ENCODE results near the gene WDR11.

WDR11 gene

GRCh38 chr10:120850911-120851865 lies at the start of gene WDR11:
Gene WDR11 (plus strand): TSS chr10:120851362. CDS start chr10:120851421, 59 bp downstream.
- Histone ChIP-seq H3K9me3 (ENCODE audit: low read length) (peaks cover 3% of the 10 kb centered on the region), H3K4me1 (ENCODE audit: insufficient read depth, low read length) (peaks cover 12% of the 10 kb centered on the region), H3K36me3 (ENCODE audit: insufficient read depth, low read length) (peaks cover 31% of the 10 kb centered on the region), H3K27me3 (ENCODE audit: insufficient read depth, low read length) (no peaks in the 10 kb centered on the region), H3K4me3 (ENCODE audit: low read length) (peak within 1 kb of the TSS; percentile 94), H2AFZ (ENCODE audit: low read depth, low read length) (peak within 1 kb of the TSS; percentile 91)

GRCh38 chr10:120802935-120803334 lies 48.2 kb upstream of the WDR11 start:
- no peak overlapping the region for H2AFZ ChIP-seq (ENCODE audit: low read depth, low read length)
- no peaks in the 10 kb centered on the region for H3K27me3 ChIP-seq (ENCODE audit: insufficient read depth, low read length)
- H3K36me3 ChIP-seq (ENCODE audit: insufficient read depth, low read length), result no peaks in the 10 kb centered on the region
- no peaks in the 10 kb centered on the region for H3K9me3 ChIP-seq (ENCODE audit: low read length)
- H3K4me1 ChIP-seq (ENCODE audit: insufficient read depth, low read length), result peaks cover 4% of the 10 kb centered on the region
- H3K4me3 ChIP-seq (ENCODE audit: low read length), result no peak overlapping the region

- no peaks in the 10 kb centered on the region for H3K27me3 ChIP-seq (ENCODE audit: insufficient read depth, low read length)
- no peaks in the 10 kb centered on the region for H3K36me3 ChIP-seq (ENCODE audit: insufficient read depth, low read length)
- no peak overlapping the region for H2AFZ ChIP-seq (ENCODE audit: low read depth, low read length)
- H3K4me1 ChIP-seq (ENCODE audit: insufficient read depth, low read length), result peaks cover 4% of the 10 kb centered on the region
- H3K4me3 ChIP-seq (ENCODE audit: low read length), result no peak overlapping the region
- H3K9me3 ChIP-seq (ENCODE audit: low read length), result no peaks in the 10 kb centered on the region
These were observed 47.2 kb upstream of the WDR11 start for GRCh38 chr10:120803972-120804371.

- no peaks in the 10 kb centered on the region for H3K36me3 ChIP-seq (ENCODE audit: insufficient read depth, low read length)
- peaks cover 4% of the 10 kb centered on the region for H3K4me1 ChIP-seq (ENCODE audit: insufficient read depth, low read length)
- no peaks in the 10 kb centered on the region for H3K9me3 ChIP-seq (ENCODE audit: low read length)
- H3K4me3 ChIP-seq (ENCODE audit: low read length), result no peak overlapping the region
- H2AFZ ChIP-seq (ENCODE audit: low read depth, low read length), result no peak overlapping the region
- no peaks in the 10 kb centered on the region for H3K27me3 ChIP-seq (ENCODE audit: insufficient read depth, low read length)
These were observed 45.9 kb upstream of the WDR11 start for GRCh38 chr10:120805014-120805812.

GRCh38 chr10:120806081-120806480 lies 45.1 kb upstream of the WDR11 start:
- Histone ChIP-seq H3K9me3 (ENCODE audit: low read length) (no peaks in the 10 kb centered on the region), H3K4me1 (ENCODE audit: insufficient read depth, low read length) (peaks cover 4% of the 10 kb centered on the region), H3K36me3 (ENCODE audit: insufficient read depth, low read length) (no peaks in the 10 kb centered on the region), H3K27me3 (ENCODE audit: insufficient read depth, low read length) (no peaks in the 10 kb centered on the region), H2AFZ (ENCODE audit: low read depth, low read length) (no peak overlapping the region), H3K4me3 (ENCODE audit: low read length) (no peak overlapping the region)

GRCh38 chr10:120810298-120810697 lies 40.9 kb upstream of the WDR11 start:
- Histone ChIP-seq H2AFZ (ENCODE audit: low read depth, low read length) (no peak overlapping the region), H3K36me3 (ENCODE audit: insufficient read depth, low read length) (no peaks in the 10 kb centered on the region), H3K27me3 (ENCODE audit: insufficient read depth, low read length) (no peaks in the 10 kb centered on the region), H3K9me3 (ENCODE audit: low read length) (no peaks in the 10 kb centered on the region), H3K4me1 (ENCODE audit: insufficient read depth, low read length) (no peaks in the 10 kb centered on the region), H3K4me3 (ENCODE audit: low read length) (no peak overlapping the region)

- H3K4me1 ChIP-seq (ENCODE audit: insufficient read depth, low read length), result no peaks in the 10 kb centered on the region
- no peaks in the 10 kb centered on the region for H3K36me3 ChIP-seq (ENCODE audit: insufficient read depth, low read length)
- H2AFZ ChIP-seq (ENCODE audit: low read depth, low read length), result no peak overlapping the region
- H3K4me3 ChIP-seq (ENCODE audit: low read length), result no peak overlapping the region
- H3K27me3 ChIP-seq (ENCODE audit: insufficient read depth, low read length), result no peaks in the 10 kb centered on the region
- H3K9me3 ChIP-seq (ENCODE audit: low read length), result no peaks in the 10 kb centered on the region
These were observed 38.1 kb upstream of the WDR11 start for GRCh38 chr10:120813085-120813484.

GRCh38 chr10:120818301-120818700 lies 32.9 kb upstream of the WDR11 start:
- Histone ChIP-seq H3K4me3 (ENCODE audit: low read length) (no peak overlapping the region), H3K27me3 (ENCODE audit: insufficient read depth, low read length) (no peaks in the 10 kb centered on the region), H3K9me3 (ENCODE audit: low read length) (no peaks in the 10 kb centered on the region), H3K4me1 (ENCODE audit: insufficient read depth, low read length) (no peaks in the 10 kb centered on the region), H3K36me3 (ENCODE audit: insufficient read depth, low read length) (no peaks in the 10 kb centered on the region), H2AFZ (ENCODE audit: low read depth, low read length) (no peak overlapping the region)

GRCh38 chr10:120819366-120819765 lies 31.8 kb upstream of the WDR11 start:
- Histone ChIP-seq H3K27me3 (ENCODE audit: insufficient read depth, low read length) (no peaks in the 10 kb centered on the region), H3K9me3 (ENCODE audit: low read length) (no peaks in the 10 kb centered on the region), H3K4me3 (ENCODE audit: low read length) (no peak overlapping the region), H3K36me3 (ENCODE audit: insufficient read depth, low read length) (no peaks in the 10 kb centered on the region), H3K4me1 (ENCODE audit: insufficient read depth, low read length) (no peaks in the 10 kb centered on the region), H2AFZ (ENCODE audit: low read depth, low read length) (no peak overlapping the region)

- Histone ChIP-seq H3K4me1 (ENCODE audit: insufficient read depth, low read length) (peaks cover under 1% of the 10 kb centered on the region), H3K9me3 (ENCODE audit: low read length) (no peaks in the 10 kb centered on the region), H3K27me3 (ENCODE audit: insufficient read depth, low read length) (no peaks in the 10 kb centered on the region)
These were observed 27.9 kb upstream of the WDR11 start for GRCh38 chr10:120823266-120823665.

GRCh38 chr10:120824881-120825309 lies 26.3 kb upstream of the WDR11 start:
- H2AFZ ChIP-seq (ENCODE audit: low read depth, low read length), result no peak overlapping the region
- H3K4me3 ChIP-seq (ENCODE audit: low read length), result no peak overlapping the region
- H3K4me1 ChIP-seq (ENCODE audit: insufficient read depth, low read length), result peaks cover 11% of the 10 kb centered on the region
- no peaks in the 10 kb centered on the region for H3K36me3 ChIP-seq (ENCODE audit: insufficient read depth, low read length)
- no peaks in the 10 kb centered on the region for H3K9me3 ChIP-seq (ENCODE audit: low read length)
- no peaks in the 10 kb centered on the region for H3K27me3 ChIP-seq (ENCODE audit: insufficient read depth, low read length)

More at GRCh38 chr10:120823266-120823665, 27.9 kb upstream of the WDR11 start:
- Histone ChIP-seq H3K4me3 (ENCODE audit: low read length) (no peak overlapping the region), H2AFZ (ENCODE audit: low read depth, low read length) (no peak overlapping the region), H3K36me3 (ENCODE audit: insufficient read depth, low read length) (no peaks in the 10 kb centered on the region)

GRCh38 chr10:120825878-120826769 lies 25.0 kb upstream of the WDR11 start:
- Histone ChIP-seq H3K36me3 (ENCODE audit: insufficient read depth, low read length) (no peaks in the 10 kb centered on the region), H3K27me3 (ENCODE audit: insufficient read depth, low read length) (no peaks in the 10 kb centered on the region), H2AFZ (ENCODE audit: low read depth, low read length) (no peak overlapping the region), H3K4me3 (ENCODE audit: low read length) (no peak overlapping the region), H3K9me3 (ENCODE audit: low read length) (no peaks in the 10 kb centered on the region), H3K4me1 (ENCODE audit: insufficient read depth, low read length) (peaks cover 11% of the 10 kb centered on the region)

Data from neuron (in vitro differentiated cells).